Activated CD4-positive, CD25-positive, alpha-beta regulatory T cell treated with anti-CD3 and anti-CD28 coated beads, Interleukin-2, amount 50 U/mL, for 16 hours (primary cell): ENCODE data around the gene PIK3R3.
"Not testable (repeated sequence)": the region's sequence is repeated elsewhere in the genome, so short reads cannot be mapped to it uniquely, and the experiment has no call there.

Source experiments
- DNase-seq: peaks from one replicate; pipeline ENCODE4 v3.0.0-alpha.2; 2020; ENCODE audit warnings: low read depth, low spot score

Gene PIK3R3

GRCh38 chr1:46065405-46065804 is 67.0 kb downstream of the PIK3R3 start:
- DNase-seq: no peak

DNA sequence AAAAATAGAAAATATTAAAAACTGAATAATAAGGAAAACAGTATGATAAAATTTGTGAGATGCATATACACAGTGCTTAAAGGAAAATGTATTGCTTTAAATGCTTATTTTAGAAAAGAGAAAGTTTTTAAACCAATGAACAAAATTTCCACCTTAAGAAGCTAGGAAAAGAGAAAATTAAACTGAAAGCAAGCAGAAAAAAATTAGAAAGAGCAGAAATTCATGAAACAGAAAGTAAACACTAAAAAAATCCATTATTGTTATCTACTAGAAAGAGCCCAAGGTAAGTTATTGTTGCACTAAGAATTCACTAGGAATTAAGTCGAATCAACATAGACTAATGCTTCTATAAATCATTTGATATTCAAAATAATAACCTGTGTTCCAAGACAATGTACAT is 67.7 kb downstream of the PIK3R3 start:
- no peak for DNase-seq

DNA sequence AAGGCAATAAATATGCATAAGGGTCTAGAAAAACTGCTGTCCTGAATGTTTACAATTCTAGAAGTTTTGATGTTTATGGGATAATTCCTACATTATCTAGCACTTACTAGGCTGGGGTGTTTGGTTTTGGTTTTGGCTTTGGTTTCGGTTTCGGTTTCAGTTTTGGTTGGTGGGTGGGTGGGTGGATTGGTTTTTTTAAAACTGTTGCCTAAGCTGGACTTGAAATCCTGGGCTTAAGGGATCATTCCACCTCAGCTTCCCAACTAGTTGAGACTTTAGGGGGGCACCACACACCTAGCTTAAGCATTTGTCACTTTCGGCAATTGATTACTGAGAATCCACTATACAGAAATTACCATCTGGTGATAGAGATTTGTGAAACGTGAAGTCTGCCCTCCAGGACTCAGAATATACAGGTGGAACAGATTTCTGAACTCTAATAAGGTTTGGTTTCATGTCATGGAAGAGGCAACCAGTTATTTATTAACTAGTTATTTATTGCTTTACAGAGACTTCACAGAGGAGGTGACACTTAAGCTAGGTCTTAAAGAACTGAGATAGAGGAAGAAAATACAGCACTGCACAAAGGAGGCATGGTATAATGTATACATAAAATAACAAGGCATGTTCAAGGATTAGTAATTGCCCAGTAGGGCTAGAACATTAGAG is 69.6 kb downstream of the PIK3R3 start:
- DNase-seq: no peak

- no peak for DNase-seq
These were observed 71.3 kb downstream of the PIK3R3 start for GRCh38 chr1:46061146-46061545.

DNA sequence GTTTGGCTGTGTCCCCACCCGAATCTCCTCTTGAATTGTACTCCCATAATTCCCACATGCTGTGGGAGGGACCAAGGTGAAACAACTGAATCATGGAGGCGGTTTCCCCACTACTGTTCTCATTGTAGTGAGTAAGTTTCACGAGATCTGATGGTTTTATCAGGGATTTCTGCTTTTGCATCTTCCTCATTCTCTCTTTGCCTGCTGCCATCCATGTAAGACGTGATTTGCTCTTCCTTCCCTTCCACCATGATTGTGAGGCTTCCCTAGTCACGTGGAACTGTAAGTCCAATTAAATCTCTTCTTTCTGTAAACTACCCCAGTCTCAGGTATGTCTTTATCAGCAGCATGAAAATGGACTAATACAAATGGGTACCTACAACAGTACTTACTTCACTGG is 73.5 kb downstream of the PIK3R3 start:
- DNase-seq: no peak

- DNase-seq: no peak
These were observed 74.6 kb downstream of the PIK3R3 start for GRCh38 chr1:46057781-46058180.

DNA sequence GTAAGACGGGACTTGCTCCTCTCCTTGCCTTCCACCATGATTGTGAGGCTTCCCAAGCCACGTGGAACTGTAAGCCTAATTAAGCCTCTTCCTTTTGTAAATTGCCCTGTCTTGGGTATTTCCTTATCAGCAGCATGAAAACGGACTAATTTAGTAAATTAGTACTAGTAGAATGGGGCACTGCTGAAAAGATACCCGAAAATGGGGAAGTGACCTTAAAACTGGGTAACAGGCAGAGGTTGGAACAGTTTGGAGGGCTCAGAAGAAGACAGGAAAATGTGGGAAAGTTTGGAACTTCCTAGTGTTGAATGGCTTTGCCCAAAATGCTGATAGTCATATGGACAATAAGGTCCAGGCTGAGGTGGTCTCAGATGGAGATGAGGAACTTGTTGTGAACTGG is 75.2 kb downstream of the PIK3R3 start:
- not testable (repeated sequence) for DNase-seq

DNA sequence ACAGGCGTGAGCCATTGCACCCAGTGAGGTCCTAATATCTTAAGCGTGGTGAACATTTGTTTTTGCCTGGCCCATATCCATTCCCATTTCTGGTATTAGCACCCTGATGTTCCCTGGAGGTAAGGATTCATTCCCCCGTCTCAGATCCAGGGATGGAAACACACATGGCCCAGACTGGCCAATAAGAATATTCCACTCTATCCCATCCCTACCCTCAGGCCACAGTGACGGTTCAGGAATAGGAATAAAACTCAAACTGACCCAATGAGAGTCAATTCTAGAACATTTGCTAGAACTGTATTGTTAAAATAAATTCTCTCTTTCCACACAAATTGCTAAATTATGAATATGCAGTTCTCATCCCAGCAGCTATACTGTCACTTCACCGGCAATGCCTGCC is 76.1 kb downstream of the PIK3R3 start:
- DNase-seq: no peak

- DNase-seq: no peak
These were observed 78.7 kb downstream of the PIK3R3 start for GRCh38 chr1:46053734-46054133.

- no peak for DNase-seq
These were observed 88.3 kb downstream of the PIK3R3 start for GRCh38 chr1:46044116-46044515.

GRCh38 chr1:46043458-46044017 is 88.9 kb downstream of the PIK3R3 start:
- no peak for DNase-seq

GRCh38 chr1:46041974-46042373 is 90.5 kb downstream of the PIK3R3 start:
- DNase-seq: no peak

- DNase-seq: no peak
These were observed 90.9 kb downstream of the PIK3R3 start for GRCh38 chr1:46041551-46041950.

DNA sequence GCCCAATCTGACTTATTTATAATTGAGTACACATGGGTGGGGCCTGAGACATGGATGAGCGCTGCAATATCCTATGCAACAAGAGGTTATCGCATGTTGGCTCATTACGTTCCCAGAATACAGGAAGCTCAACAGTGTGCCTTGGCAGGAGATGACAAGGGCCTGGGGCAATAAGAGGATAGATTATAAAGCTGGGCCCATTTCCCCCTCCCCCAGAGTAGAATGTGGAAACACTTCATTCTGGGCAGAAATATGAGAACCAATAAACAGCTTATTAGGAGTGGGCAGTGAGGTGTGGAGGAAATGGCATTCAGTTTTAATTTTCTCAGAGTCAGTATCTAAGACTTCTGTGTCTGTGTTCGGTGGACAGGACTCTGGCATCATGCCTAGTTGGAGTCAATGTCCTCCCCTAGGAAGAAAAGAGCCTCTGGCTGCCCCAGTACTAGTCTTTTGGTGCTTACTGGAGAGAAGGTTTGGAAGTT is 92.8 kb downstream of the PIK3R3 start:
- no peak for DNase-seq

DNA sequence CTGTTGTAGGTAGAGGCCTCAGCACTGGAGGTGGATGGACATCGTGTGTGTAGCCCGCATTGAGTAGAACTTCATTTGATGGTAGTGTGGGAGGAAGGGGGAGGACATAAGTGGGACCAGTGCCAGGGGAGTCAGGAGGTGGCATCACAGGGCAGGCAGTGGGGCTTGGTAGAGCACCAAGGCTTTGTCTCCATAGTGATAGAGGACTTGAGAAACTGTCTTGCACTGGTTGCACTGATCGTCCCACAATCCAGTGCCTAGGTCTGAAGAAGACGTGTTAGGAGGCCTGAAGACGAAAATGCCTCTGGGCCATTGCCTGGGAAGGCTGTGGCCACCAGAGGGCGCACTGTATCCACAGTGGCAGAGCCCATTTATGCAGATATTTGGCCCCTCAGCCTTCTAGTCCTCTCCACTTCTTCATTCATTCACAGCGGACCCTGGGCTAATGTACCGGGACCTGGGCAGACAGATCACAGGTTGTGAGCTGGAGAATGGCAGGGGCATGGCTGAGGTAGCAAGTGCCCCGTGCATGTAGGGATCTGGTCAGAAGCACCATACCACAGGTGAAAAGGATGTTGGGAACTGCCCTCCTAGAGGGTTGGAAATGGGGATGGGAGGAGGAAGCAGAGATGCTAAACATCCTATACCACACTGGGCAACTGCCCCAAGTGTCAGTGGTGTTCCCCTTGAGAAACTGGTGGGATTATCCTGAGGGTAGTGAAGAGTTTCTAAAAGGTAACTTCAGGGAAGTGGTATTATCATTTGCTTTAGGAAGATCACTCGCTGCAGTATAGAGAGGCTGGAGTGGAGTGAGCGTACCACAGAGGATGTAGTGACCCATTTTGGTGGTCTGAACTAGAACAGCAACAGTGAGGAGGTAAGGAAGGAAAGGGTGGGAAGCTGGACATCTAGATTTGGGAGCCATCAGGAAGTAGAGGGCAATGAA is 95.3 kb downstream of the PIK3R3 start:
- DNase-seq: peak; percentile 74

DNA sequence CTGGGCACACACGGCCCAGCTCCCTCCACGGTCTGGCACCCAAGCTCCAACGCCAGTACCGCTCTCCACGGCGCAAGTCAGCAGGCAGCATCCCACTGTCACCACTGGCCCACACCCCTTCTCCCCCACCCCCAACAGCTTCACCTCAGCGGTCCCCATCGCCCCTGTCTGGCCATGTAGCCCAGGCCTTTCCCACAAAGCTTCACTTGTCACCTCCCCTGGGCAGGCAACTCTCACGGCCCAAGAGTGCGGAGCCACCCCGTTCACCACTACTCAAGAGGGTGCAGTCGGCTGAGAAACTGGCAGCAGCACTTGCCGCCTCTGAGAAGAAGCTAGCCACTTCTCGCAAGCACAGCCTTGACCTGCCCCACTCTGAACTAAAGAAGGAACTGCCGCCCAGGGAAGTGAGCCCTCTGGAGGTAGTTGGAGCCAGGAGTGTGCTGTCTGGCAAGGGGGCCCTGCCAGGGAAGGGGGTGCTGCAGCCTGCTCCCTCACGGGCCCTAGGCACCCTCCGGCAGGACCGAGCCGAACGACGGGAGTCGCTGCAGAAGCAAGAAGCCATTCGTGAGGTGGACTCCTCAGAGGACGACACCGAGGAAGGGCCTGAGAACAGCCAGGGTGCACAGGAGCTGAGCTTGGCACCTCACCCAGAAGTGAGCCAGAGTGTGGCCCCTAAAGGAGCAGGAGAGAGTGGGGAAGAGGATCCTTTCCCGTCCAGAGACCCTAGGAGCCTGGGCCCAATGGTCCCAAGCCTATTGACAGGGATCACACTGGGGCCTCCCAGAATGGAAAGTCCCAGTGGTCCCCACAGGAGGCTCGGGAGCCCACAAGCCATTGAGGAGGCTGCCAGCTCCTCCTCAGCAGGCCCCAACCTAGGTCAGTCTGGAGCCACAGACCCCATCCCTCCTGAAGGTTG is 97.6 kb downstream of the PIK3R3 start:
- no peak for DNase-seq

DNA sequence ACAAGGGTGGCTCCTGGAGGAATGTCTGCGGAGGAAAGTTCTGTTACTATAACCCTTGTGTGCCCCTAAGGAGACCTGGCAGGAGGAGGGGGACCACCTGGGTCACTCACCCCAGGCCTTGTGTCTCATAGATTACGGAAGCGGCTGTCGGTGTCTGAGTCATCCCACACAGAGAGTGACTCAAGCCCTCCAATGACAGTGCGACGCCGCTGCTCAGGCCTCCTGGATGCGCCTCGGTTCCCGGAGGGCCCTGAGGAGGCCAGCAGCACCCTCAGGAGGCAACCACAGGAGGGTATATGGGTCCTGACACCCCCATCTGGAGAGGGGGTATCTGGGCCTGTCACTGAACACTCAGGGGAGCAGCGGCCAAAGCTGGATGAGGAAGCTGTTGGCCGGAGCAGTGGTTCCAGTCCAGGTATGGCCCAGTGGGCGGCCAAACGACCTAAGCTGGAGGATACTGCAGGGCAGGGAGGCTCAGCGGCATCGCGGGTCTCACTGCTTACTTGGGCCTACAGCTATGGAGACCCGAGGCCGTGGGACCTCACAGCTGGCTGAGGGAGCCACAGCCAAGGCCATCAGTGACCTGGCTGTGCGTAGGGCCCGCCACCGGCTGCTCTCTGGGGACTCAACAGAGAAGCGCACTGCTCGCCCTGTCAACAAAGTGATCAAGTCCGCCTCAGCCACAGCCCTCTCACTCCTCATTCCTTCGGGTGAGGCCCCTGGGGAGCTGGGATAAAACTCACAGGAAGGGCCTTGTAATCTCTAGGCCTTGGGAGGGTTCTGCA is 101.4 kb downstream of the PIK3R3 start:
- no peak for DNase-seq

- DNase-seq: no peak
These were observed 102.2 kb downstream of the PIK3R3 start for GRCh38 chr1:46030074-46030870.

DNA sequence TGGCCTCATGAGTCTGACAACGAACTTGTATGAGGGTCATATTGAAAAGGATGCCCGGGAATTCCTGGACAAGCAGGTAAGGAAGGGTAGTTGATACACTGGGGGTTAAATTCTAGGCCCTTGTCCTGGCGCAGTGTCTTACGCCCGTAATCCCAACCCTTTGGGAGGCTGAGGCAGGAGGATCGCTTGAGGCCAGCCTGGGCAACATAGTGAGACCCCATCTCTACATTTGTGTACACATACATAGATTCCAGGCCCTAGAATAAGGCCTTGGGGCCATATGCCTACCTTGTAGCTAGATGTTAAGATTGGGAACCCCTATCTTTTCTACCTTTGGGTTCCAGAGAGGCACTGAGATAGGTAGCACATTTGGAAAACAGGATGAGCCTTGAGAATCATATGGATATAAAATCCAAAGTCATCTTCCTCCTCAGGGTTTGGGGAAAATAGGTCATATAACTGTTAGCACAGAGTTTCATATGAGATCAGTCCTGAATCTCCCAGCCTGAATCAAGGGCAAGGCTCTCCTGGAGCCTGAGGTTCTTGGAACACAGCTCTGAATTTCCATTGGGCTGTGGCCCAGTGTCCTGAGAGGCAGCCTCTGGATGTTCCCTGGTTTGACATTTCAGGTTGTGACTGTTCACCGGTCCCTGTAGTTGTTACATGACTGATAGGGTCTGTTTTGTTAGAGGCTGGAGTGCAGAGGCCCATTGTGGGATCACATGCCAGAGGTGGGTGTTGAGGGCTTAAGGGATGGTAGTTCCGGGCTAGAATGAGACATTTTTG is 104.4 kb downstream of the PIK3R3 start:
- no peak for DNase-seq
